Measurements from ENCODE around the gene TM2D3. TPM values are rescaled to one million over a fixed set of nuclear protein-coding genes. Genes with fewer than 3 reads are reported as not detected.

TM2D3 gene
- total and polyA plus RNA-seq, 2 of the 8 experiments (the other 6 are each of a cell fraction or from before 2014, with no cell fraction given) = 26.4 to 28.0 TPM

GRCh38 chr15:101660005-101660404, 7.8 kb upstream of the TM2D3 start:
- TF ChIP-seq HDAC6 (IDR thresholded peaks at IDR 0.05; ENCODE audit: low read depth, low read length) = no peak
- no peak for TF ChIP-seq BACH1 (IDR thresholded peaks at IDR 0.05; ENCODE audit: low read length)
- TF ChIP-seq TAF1 (IDR thresholded peaks at IDR 0.05; ENCODE audit: low read depth, low read length) = no peak
- no peak for TF ChIP-seq POLR2AphosphoS5 (IDR thresholded peaks at IDR 0.05; ENCODE audit: low read depth, low read length)
- no peak for TF ChIP-seq GTF2F1 (IDR thresholded peaks at IDR 0.05; ENCODE audit: borderline replicate concordance, low read depth, low read length)
- no peak for TF ChIP-seq RXRA (IDR thresholded peaks at IDR 0.05; ENCODE audit: insufficient read depth, low read depth, low read length)
- no peak for TF ChIP-seq POLR2A (IDR thresholded peaks at IDR 0.05; ENCODE audit: control extremely low read depth in 1 of 2, low read depth in 2 of 2, low read length in 2 of 2)
- TF ChIP-seq SIRT6 (IDR thresholded peaks at IDR 0.05; ENCODE audit: low read length) = no peak
- TF ChIP-seq RBBP5 (IDR thresholded peaks at IDR 0.05; ENCODE audit: borderline replicate concordance, low read depth, low read length) = no peak
- no peak for TF ChIP-seq BRCA1 (IDR thresholded peaks at IDR 0.05; ENCODE audit: low read depth, low read length)
- Histone ChIP-seq H3K27me3 (replicated peaks in 1 of 4; ENCODE audit: control insufficient read depth in 3 of 4, extremely low read depth in 1 of 4, insufficient read depth in 3 of 4, low read length in 3 of 4) (no peaks in the 10 kb centered on the region), H3K18ac (ENCODE audit: extremely low read depth, low read length) (no peak overlapping the region), H3K4ac (replicated peaks; ENCODE audit: insufficient read length, low read depth, low read length) (no peak overlapping the region), H3K4me1 (replicated peaks in 1 of 4; ENCODE audit: control insufficient read depth in 3 of 4, insufficient read depth in 4 of 4, low read length in 3 of 4) (no peaks in the 10 kb centered on the region), H4K5ac (ENCODE audit: insufficient read length, low read depth, low read length) (no peak overlapping the region), H3K14ac (ENCODE audit: insufficient read length) (no peak overlapping the region), H2BK20ac (ENCODE audit: low read length) (no peak overlapping the region), H3K79me1 (ENCODE audit: low read depth, low read length) (no peaks in the 10 kb centered on the region), H4K8ac (ENCODE audit: extremely low read depth, insufficient read depth, low read length) (no peak overlapping the region), H3K4me3 (ENCODE audit: extremely low read depth in 1 of 4, insufficient read depth in 2 of 4, low read depth in 3 of 4, low read length in 4 of 4) (no peak overlapping the region), H2BK120ac (replicated peaks; ENCODE audit: low read depth, low read length) (no peak overlapping the region), H4K91ac (replicated peaks; ENCODE audit: insufficient read length, low read length) (no peak overlapping the region), H4K20me1 (replicated peaks in 1 of 2; ENCODE audit: control insufficient read depth in 1 of 2, insufficient read depth in 2 of 2, low read length in 2 of 2) (no peaks in the 10 kb centered on the region), H2BK15ac (ENCODE audit: low read length) (no peak overlapping the region), H3K79me2 (ENCODE audit: control insufficient read depth in 1 of 2, insufficient read depth in 2 of 2, low read length in 2 of 2) (no peaks in the 10 kb centered on the region), H3K56ac (replicated peaks; ENCODE audit: insufficient read length, low read depth, low read length) (no peak overlapping the region), H3K9me3 (ENCODE audit: insufficient read depth in 2 of 2, low read depth in 1 of 2, low read length in 1 of 2) (peaks cover 7% of the 10 kb centered on the region in 2 experiments; a peak in 2 of 4 replicates), H2AK5ac (ENCODE audit: low read depth, low read length) (no peak overlapping the region), H3K9ac (replicated peaks in 1 of 4; ENCODE audit: extremely low read depth in 1 of 4, low read depth in 3 of 4, low read length in 3 of 4) (no peak overlapping the region), H3K23me2 (ENCODE audit: low read depth, low read length) (no peaks in the 10 kb centered on the region), H3K23ac (ENCODE audit: insufficient read length) (no peak overlapping the region), H3K4me2 (ENCODE audit: insufficient read depth in 1 of 2, low read depth in 2 of 2, low read length in 2 of 2) (no peak overlapping the region), H2AFZ (ENCODE audit: low read length) (no peak overlapping the region), H2BK5ac (ENCODE audit: low read depth, low read length) (no peak overlapping the region), H3K36me3 (ENCODE audit: control insufficient read depth in 2 of 4, insufficient read depth in 4 of 4, low read length in 3 of 4) (no peaks in the 10 kb centered on the region; a peak in 1 of 8 replicates), H3K27ac (ENCODE audit: low read depth, low read length) (no peak overlapping the region), H2BK12ac (ENCODE audit: low read depth, low read length) (no peak overlapping the region)
- DNase-seq (ENCODE audit: low read depth in 1 of 2, low spot score in 2 of 2) = no peak
- CTCF ChIA-PET (ENCODE audit: partially characterized antibody) = interaction anchor here (1.6 kb wide), 1 partner anchor 652 kb away, joined by 3 read pairs; no protein-coding TSS in a partner anchor
- 91% methylated on average over 2 of the region's 2 CpGs; no CpG with 5 or more reads in 1 of the 2 experiments for WGBS, 2 experiments (ENCODE audit: extremely low coverage in 1 of 2, insufficient coverage in 1 of 2, insufficient read length in 1 of 2, insufficient replicate concordance in 2 of 2, low coverage in 1 of 2, low lambda C conversion rate in 2 of 2, missing lambda C conversion rate in 1 of 2)
- no peak for FAIRE-seq
- POLR2A ChIA-PET (ENCODE audit: partially characterized antibody) = interaction anchor here (1.2 kb wide), 1 partner anchor 977 kb away, joined by 3 read pairs; no protein-coding TSS in a partner anchor
